NCI-H1417 treated with DMSO at 0.1 percent for 48 hours (cell line): ENCODE data around the gene SLC4A1AP.

ENCODE experiments used
- DNase-seq: peaks from one replicate; lab custom pipeline; 2025; lab: John Stamatoyannopoulos, UW

Gene SLC4A1AP

GRCh38 chr2:27741673-27742072 lies 78.0 kb downstream of the SLC4A1AP start:
- no peak for DNase-seq

GRCh38 chr2:27742571-27742970 lies 78.9 kb downstream of the SLC4A1AP start:
- no peak for DNase-seq
